Measurements from ENCODE around the gene LIN7B.

DNA sequence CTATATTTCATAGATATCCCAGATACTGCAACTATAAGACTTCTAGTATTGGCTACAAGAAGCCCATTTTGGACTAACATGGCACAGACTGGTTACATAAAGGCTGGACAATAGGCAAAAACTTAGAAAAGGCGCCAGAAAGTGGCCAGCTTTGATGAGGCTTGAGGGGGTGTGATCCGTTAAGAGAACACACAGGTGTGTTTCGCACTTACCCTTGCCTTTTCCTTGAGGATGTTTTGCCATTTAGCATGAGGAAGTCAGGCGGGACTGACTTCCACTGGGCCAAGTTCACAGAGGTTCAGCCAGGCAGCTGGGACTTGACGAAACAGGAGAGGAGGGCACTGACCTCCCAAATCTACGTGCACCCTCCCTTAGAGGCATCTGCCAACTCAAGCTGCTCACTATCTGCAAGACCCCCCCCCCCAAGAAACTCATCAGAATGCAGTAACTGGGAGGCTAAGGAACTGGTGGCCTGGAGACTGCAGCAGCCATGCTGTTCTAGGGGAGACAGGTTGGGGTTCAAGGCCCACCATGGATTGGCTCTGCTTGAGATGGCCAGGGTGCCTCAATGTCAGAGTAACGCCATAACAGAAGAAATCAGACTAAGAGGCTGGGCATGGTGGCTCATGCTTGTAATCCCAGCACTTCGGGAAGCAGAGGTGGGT is 4.5 kb upstream of the LIN7B start:
- TF ChIP-seq, protein P1, sequence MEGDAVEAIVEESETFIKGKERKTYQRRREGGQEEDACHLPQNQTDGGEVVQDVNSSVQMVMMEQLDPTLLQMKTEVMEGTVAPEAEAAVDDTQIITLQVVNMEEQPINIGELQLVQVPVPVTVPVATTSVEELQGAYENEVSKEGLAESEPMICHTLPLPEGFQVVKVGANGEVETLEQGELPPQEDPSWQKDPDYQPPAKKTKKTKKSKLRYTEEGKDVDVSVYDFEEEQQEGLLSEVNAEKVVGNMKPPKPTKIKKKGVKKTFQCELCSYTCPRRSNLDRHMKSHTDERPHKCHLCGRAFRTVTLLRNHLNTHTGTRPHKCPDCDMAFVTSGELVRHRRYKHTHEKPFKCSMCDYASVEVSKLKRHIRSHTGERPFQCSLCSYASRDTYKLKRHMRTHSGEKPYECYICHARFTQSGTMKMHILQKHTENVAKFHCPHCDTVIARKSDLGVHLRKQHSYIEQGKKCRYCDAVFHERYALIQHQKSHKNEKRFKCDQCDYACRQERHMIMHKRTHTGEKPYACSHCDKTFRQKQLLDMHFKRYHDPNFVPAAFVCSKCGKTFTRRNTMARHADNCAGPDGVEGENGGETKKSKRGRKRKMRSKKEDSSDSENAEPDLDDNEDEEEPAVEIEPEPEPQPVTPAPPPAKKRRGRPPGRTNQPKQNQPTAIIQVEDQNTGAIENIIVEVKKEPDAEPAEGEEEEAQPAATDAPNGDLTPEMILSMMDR (conservative IDR thresholded peaks at IDR 0.05; ENCODE audit: low read length) = no peak
- no peak for TF ChIP-seq EZH2phosphoT487 (IDR thresholded peaks at IDR 0.05; ENCODE audit: borderline replicate concordance, low read depth, low read length)
